GM12873 (cell line): Measurements from ENCODE around the gene TMEM239.

Experiments used
- TF ChIP-seq, protein P1 (sequence below): IDR thresholded peaks from 2 replicates; pipeline ENCODE4 v1.5.1; 2012; ENCODE audit warnings: low read depth, mild to moderate bottlenecking, moderate library complexity, low read length, control low read depth; ENCODE audit not compliant: insufficient read depth; ENCODE audit errors: missing control alignments

Gene TMEM239

DNA sequence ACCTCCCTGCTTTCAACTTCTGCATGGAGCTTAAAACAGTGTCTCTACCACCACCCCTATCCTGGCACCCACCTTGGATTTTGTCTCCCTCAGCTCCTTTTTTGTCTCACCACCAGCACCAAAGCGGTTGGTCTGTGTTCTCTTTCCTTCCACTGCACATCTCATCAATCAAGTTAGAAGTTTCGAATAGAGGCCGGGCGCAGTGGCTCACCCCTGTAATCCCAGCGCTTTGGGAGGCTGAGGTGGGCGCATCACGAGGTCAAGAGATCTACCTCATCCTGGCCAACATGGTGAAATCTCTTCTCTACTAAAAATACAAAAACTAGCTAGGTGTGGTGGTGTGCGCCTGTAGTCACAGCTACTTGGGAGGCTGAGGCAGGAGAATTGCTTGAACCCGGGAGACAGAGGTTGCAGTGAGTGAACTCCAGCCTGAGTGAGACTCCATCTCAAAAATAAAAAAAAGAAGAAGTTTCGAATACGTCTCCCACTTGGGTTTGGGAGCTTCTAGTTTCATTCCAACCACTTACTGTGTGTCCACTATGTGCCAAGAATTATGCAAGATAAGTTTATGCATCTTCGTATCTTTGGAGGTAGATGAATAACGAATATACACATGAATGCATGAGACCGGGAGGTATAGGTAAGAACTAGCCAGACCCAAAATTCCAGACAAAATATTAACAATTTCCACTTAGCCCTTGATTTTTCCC is 18.4 kb downstream of the TMEM239 start:
- TF ChIP-seq, protein P1, sequence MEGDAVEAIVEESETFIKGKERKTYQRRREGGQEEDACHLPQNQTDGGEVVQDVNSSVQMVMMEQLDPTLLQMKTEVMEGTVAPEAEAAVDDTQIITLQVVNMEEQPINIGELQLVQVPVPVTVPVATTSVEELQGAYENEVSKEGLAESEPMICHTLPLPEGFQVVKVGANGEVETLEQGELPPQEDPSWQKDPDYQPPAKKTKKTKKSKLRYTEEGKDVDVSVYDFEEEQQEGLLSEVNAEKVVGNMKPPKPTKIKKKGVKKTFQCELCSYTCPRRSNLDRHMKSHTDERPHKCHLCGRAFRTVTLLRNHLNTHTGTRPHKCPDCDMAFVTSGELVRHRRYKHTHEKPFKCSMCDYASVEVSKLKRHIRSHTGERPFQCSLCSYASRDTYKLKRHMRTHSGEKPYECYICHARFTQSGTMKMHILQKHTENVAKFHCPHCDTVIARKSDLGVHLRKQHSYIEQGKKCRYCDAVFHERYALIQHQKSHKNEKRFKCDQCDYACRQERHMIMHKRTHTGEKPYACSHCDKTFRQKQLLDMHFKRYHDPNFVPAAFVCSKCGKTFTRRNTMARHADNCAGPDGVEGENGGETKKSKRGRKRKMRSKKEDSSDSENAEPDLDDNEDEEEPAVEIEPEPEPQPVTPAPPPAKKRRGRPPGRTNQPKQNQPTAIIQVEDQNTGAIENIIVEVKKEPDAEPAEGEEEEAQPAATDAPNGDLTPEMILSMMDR, result no peak

DNA sequence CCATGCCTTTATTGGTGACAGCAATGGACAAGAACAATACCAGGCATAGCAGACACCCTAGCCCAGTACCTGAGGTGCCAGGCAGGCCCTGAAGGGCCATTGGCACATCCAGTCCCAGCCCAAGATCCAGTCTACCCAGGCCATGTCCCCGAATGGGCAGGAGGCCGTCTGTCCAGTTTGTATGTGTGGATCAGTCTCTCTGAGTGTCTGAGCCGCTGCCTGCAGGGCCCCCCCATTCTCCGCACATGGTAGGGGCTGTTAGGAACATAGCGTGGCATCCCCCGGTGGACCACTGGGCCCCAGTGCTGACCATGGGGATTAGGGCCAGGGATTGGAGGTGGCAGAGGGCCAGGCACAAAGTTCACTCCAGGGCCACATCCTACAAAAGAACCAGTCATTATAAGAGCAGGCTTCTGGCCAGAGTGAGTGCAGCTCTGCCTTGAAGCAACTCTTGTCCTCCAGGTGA is 19.2 kb downstream of the TMEM239 start:
- TF ChIP-seq, protein P1, result no peak

DNA sequence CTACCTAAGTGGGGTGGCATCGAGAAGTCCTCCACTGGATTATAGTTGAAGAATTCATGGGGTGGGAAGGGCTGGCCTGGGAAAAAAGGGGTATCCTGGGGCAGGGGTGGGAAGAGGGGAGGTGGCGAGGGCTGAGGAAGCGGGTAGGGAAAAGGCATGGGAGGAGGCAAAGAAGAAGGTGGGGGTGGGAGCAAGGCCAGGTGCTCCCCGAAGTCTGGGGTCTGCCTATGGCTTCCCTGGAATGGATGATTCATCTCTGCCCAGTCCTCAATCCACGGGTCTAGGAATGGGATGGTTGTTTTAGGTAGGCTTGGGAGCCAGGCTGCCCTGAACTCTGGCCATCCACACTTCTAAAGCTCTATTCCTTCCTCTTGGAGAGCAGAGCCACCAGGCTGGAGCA is 19.9 kb downstream of the TMEM239 start:
- TF ChIP-seq, protein P1, result no peak

DNA sequence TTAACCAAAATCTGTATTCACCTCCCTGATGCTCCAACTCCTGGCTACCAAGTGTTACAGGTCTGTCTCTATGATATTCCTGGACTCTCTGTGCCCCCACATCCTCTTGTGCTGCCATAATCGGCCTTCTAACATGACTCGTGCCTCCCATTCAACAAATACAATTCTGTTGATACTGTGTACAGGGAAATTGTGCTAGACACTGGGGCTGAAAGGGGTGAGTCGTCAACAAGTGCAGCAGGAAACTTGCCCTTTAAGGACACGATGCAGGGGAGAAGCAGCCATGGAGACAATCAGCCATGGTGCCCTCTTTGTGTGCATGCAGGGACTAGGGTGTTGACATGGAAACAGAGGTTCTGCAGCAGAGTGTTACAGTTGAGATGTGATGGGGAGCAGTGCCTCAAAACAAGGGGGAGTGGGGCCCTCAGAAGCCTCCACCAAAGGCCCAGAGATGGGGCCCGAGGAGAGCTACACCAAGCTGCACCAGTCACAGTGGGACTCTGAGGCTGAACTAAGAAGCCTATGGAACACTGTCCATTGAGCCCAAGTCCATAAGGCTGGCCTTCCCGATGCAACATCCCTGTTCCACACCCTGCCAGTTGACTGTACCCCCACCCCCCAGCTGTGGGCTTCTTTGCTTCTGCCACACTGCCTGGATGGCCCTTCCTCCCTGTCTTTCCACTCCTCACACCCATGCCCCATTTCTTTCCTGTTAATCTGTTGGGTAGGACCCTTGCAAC is 21.2 kb downstream of the TMEM239 start:
- TF ChIP-seq, protein P1, result no peak

DNA sequence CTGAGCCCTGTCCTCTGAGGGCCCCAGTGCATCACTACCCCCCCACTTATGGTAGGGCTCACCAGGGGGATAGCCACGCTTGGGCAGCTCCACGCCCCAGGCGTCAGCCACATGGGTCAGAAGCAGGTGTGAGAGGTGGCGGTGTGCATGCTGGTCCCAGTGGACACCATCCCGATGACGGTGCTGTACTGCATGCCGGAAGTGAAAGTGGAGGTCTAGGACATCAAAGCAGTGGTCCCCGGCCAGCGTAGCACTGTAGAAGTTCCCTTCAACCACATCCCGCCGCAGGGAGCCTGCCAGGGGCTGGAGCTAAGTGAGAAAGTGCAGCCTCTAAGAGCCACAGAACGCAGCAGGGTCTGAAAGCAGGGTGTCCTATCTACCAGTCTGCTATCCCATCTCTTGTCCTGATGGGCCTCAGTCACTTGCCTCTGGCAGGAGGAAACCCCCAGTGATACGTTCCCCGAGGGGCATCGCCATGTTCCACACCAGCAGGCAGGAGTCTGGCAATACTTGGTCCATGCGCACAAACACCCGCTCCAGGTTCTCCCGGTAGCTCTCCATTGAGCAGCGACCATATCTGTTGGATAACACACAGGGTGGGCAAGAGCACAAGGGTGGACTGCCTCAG is 22.1 kb downstream of the TMEM239 start:
- TF ChIP-seq, protein P1, result no peak

DNA sequence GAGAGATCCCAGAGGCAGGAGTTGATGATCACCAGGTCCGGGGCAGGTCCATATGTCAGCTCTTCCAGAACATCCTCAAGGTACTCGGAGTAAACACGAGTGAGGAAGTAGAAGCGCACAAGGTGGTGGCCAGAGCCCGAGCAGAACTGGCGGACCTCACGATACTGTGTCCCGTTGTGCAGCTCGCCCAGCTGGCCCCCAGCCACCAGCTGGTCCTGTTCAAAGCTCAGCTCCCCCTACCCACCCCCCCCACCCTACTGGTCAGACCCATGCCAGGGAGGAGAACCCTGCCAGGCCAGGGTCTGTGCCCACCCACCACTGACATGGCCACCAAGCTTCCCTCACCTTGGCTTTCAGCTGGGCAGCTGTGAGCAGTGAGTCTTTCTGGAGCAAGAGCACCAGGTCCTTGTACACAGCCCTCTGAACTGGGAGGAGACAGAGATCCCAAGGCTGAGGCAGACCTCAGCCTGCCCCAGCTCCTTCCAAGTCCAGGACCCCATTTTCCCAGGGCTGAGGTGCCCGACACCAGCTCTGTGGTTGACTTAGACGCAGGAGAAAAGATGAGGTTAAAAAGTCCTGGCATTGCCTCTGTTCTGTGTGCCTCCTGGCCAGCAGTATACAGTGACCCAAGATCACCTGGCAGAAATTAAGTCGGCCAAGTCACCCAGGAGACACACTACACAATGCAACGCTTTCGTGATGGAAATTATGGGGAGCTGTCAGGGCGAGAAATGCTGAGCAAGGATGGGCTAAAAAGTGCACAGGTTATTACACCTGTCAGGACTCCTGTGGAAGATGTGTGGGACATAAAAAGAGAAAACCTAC is 22.9 kb downstream of the TMEM239 start:
- TF ChIP-seq, protein P1, result no peak
